IPS-15b (cell line): ENCODE measurements around the gene MRTFB.

ENCODE experiments used
- H3K27me3 ChIP-seq: one replicate; pipeline ENCODE4 v1.6.1; 2013; ENCODE audit warnings: low read length; ENCODE audit not compliant: control insufficient read depth, insufficient read depth
- H3K36me3 ChIP-seq: one replicate; pipeline ENCODE4 v1.6.1; 2013; ENCODE audit warnings: low read length; ENCODE audit not compliant: control insufficient read depth, insufficient read depth
- H3K4me1 ChIP-seq: one replicate; pipeline ENCODE4 v1.6.1; 2013; ENCODE audit warnings: mild to moderate bottlenecking, low read length; ENCODE audit not compliant: control insufficient read depth, insufficient read depth
- H3K4me3 ChIP-seq: one replicate; pipeline ENCODE4 v1.5.1; 2013; ENCODE audit warnings: low read depth, low read length
- H3K9ac ChIP-seq: one replicate; pipeline ENCODE4 v1.6.1; 2013; ENCODE audit warnings: low read depth, mild to moderate bottlenecking, low read length
- H3K9me3 ChIP-seq: one replicate; pipeline ENCODE4 v1.6.1; 2013; ENCODE audit warnings: mild to moderate bottlenecking, low read length; ENCODE audit not compliant: control insufficient read depth, insufficient read depth

The MRTFB gene

DNA sequence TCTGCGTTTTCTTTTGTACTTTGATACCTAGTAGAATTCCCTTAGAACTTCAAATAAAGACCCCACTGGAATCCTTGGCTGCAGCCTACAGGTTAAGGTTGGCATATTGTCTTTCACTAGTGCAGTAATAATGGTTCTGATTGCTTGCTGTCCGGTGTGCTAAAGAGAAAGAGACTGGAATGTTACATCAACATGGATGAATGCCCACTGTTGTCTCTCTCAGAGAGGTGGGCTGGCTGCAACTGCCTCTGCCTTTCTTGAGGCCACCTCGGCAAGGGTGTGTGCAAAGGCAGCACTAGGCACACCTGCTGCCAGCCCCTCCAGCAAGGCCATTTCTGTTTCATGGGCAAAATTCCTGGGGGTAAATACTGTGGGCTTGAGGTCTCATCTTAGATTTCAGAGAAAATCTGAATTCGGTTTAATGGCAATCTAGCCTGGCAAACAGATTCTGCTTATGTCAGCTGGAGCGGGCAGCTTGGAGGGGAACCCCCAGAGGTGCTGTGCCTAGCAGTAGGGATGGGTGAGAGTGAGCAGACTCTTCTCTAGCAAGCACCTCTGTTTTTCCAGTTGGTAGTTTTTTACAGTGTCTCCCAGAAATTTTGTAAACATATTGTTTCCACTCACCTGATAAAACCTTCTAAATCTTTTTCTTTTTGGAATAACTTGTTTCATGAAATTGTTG lies 54.0 kb downstream of the MRTFB start:
- no peaks in the 10 kb centered on the region for H3K9me3 ChIP-seq
- peaks cover 3% of the 10 kb centered on the region for H3K4me1 ChIP-seq
- H3K27me3 ChIP-seq = no peaks in the 10 kb centered on the region
- no peak overlapping the region for H3K4me3 ChIP-seq
- no peak overlapping the region for H3K9ac ChIP-seq
- no peaks in the 10 kb centered on the region for H3K36me3 ChIP-seq

DNA sequence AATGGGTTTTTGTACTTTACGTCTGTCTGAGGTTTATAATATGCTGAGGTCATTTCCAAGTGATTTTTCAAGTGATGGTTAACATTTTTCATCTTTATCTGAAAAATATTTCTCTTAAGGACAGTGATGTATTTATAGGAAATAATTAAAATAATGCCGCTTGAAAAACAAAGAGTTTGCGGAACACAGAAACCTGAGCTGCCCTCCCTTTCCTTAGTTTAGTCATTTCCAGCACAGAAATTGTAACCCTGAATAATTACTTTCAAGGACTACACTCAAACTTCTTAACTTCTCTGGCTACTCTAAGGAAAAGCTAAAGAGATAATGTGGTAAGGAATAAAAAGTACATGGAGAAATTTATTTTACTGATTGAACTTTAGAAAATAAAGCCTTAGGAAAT lies 54.6 kb downstream of the MRTFB start:
- Histone ChIP-seq H3K9me3 (no peaks in the 10 kb centered on the region), H3K4me3 (no peak overlapping the region), H3K27me3 (no peaks in the 10 kb centered on the region), H3K4me1 (peaks cover 3% of the 10 kb centered on the region), H3K9ac (no peak overlapping the region), H3K36me3 (no peaks in the 10 kb centered on the region)

DNA sequence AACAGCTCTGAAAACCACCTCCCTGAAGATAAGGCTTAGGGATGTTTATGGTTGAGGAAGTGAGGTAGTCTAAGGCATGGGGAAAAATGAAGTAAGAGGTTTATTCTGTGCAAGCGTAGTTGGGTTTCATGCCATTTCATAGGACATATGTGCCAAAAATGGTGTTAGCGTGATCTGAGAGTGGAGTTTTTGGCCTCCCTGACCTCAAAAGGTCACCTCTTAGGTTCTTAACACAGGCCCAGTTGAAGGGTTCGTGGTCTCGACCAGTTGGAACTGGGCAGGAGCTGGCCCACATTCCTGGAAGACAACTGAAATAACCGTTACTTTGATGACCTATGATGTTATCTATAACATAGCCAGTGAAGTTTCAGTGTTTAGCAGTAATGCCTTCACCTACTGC lies 57.0 kb downstream of the MRTFB start:
- no peak overlapping the region for H3K4me3 ChIP-seq
- H3K9me3 ChIP-seq = no peaks in the 10 kb centered on the region
- H3K27me3 ChIP-seq = no peaks in the 10 kb centered on the region
- H3K36me3 ChIP-seq = no peaks in the 10 kb centered on the region
- no peak overlapping the region for H3K9ac ChIP-seq
- peaks cover 3% of the 10 kb centered on the region for H3K4me1 ChIP-seq

DNA sequence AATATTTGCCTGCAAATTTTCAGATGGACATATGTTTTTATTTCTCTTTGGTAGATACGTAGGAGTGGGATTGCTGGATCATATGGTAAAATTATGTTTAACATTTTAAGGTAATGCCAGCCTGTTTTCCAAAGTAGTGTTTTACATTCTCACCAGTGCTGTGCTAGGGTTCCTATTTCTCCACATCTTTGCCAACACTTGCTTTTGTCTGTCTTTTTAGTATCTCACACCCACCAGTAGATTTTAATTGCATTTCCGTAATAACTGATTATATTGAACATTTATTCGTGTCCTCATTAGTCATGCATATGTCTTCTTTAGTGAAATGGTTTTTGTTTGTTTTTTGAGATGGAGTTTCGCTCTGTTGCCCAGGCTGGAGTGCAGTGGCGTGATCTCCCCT lies 58.4 kb downstream of the MRTFB start:
- no peaks in the 10 kb centered on the region for H3K27me3 ChIP-seq
- peaks cover 3% of the 10 kb centered on the region for H3K4me1 ChIP-seq
- H3K36me3 ChIP-seq = no peaks in the 10 kb centered on the region
- H3K9me3 ChIP-seq = no peaks in the 10 kb centered on the region
- no peak overlapping the region for H3K4me3 ChIP-seq
- H3K9ac ChIP-seq = no peak overlapping the region

DNA sequence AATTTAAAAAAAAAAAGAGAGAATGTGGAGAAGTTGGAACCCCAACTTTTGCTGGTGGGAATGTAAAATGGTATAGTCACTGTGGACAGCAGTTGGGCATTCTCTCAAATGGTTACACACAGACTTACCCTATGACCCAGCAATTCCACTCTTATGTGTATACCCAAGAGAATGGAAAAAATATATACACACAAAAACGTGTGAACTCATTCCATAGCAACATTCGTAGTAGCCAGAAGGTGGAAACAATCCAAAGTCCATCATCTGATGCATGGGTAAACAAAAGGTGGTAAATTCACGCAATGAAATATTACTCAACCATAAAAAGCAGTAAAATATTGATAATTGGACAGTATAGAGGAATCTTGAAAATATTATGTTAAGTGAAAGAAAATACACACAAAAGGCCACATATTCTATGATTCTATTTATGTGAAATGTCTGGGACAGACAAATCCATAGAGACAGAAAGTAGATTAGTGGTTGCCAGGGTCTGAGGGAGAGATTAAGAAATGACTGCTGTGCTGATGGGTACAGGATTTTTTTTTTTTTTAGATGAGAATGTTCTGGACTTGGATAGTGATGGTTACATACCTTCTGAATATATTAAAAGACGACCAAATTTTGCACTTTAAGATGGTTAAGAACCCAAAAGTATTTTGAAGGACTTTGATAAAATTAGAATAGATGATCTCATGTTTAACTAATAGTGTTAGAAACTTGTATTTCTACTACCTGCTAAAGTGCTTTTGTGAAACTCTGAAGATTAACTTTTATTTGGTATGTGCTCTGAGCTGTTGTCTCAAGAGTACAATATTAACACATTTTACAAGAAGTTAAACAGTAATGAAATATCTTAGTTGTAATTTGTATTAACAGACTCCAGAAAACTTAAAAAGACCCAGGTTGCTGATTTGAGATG lies 60.9 kb downstream of the MRTFB start:
- no peaks in the 10 kb centered on the region for H3K4me1 ChIP-seq
- no peak overlapping the region for H3K9ac ChIP-seq
- no peaks in the 10 kb centered on the region for H3K27me3 ChIP-seq
- no peaks in the 10 kb centered on the region for H3K9me3 ChIP-seq
- H3K36me3 ChIP-seq = no peaks in the 10 kb centered on the region
- no peak overlapping the region for H3K4me3 ChIP-seq

DNA sequence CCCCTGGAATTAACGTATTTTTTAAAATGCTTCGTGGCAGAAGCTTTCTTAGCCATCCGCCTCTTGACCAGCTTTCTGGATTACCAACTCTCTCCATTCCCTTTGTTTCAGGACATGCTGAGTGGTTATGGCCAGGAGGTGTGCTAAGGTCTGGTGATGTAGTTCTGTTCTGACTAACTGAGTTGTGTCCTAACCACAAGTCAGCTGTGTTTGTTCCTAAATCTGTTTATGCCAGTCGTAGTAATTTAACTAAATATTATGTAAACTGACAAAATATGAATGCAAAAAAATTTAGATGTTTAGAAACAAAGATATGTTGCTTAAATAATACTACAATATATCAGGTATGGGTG lies 61.6 kb downstream of the MRTFB start:
- H3K9me3 ChIP-seq = no peaks in the 10 kb centered on the region
- no peak overlapping the region for H3K4me3 ChIP-seq
- no peaks in the 10 kb centered on the region for H3K4me1 ChIP-seq
- H3K27me3 ChIP-seq = no peaks in the 10 kb centered on the region
- H3K9ac ChIP-seq = no peak overlapping the region
- H3K36me3 ChIP-seq = no peaks in the 10 kb centered on the region

DNA sequence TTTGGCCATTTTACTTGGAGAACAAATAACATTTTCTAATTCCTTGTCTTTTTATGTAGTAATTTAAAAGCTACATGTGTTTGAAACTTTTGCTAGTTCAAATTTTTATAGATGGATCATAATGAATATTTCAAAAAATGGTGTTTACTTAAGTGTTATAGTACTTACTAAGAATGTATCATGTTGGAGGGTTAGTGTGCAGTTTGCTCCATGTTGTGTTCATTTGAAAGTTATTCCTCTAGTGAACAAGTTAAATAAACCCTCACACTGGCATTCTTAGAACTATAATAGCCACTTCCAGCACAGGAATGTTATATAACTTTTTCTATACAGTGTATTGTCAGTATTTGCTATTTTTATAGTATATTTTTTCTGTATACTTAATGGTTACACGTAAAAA lies 62.8 kb downstream of the MRTFB start:
- Histone ChIP-seq H3K36me3 (no peaks in the 10 kb centered on the region), H3K27me3 (no peaks in the 10 kb centered on the region), H3K9me3 (no peaks in the 10 kb centered on the region), H3K4me3 (no peak overlapping the region), H3K4me1 (no peaks in the 10 kb centered on the region), H3K9ac (no peak overlapping the region)

DNA sequence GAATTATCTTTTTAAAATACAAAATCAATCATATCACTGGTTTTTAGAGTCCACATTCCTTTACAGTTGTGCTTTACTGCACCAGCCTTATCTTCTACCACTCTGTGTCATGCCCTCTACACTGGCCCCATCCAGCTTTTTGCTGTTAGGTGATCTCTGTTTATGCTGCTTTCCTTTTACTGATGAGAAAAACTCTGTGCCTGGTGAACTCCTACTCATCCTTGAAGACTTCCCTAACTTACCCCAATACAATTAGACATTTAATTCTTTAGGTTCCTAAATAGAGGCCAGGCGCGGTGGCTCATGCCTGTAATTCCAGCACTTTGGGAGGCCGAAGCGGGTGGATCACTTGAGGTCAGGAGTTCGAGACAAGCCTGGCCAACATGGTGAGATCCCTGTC lies 64.6 kb downstream of the MRTFB start:
- Histone ChIP-seq H3K27me3 (no peaks in the 10 kb centered on the region), H3K36me3 (no peaks in the 10 kb centered on the region), H3K4me1 (no peaks in the 10 kb centered on the region), H3K4me3 (no peak overlapping the region), H3K9ac (no peak overlapping the region), H3K9me3 (no peaks in the 10 kb centered on the region)

DNA sequence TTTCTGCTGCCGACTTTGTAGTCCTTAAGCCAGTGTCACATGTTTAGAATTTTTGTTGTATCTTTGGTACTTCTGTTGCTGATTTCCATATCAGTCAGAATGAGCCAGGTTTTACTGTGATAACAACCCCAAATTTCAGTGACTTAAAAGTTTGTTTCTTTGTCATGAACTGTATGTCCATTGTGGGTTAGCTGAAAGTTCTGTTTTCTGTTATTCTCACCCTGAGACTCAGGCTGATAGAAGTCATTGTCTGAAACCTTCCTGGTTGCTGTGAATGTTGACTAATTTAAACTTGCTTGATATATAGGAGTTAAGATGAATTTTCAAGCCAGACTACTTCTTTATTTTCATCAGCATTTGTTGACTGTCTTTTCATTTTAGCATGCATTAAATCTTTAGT lies 68.8 kb downstream of the MRTFB start:
- Histone ChIP-seq H3K4me1 (no peaks in the 10 kb centered on the region), H3K9ac (no peak overlapping the region), H3K27me3 (no peaks in the 10 kb centered on the region), H3K4me3 (no peak overlapping the region), H3K9me3 (no peaks in the 10 kb centered on the region), H3K36me3 (no peaks in the 10 kb centered on the region)

DNA sequence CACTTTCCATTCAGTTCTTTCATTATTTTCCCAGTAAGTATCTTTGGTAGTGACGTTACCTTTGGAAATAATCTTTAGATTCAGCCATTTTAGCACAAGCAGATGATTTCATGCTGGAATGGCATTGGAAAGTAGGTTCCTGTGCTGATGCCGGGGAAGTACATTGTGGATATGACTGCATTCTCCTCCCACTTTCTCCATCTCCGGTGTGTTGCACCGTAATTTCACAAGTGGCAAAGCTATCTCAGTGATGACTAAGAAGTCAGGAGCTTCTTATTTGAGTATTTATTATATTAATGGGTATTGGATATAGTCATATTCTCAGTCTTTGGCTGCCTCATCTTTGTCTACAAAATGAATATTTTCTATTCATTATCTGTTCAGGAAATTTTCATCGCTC lies 69.8 kb downstream of the MRTFB start:
- no peaks in the 10 kb centered on the region for H3K9me3 ChIP-seq
- no peaks in the 10 kb centered on the region for H3K27me3 ChIP-seq
- no peaks in the 10 kb centered on the region for H3K4me1 ChIP-seq

DNA sequence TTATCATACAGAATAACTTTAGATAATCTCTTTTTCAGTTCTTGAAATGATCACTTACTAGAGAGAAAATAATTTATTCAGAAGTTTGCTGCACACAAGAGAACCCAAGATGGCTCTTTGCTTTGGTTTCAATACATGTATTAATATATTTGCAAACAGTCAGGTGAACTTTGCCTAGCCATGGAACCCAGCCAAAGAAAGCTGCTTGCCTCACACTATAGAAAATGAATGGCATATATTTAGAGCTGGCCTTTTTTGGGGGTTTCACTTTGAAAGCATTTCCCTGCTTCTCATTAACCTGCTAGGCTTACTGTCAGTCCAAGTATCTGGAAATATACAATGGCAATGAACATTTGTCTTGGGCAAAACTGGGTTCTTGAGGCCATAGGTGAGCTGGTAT lies 75.3 kb downstream of the MRTFB start:
- Histone ChIP-seq H3K4me3 (no peak overlapping the region), H3K27me3 (no peaks in the 10 kb centered on the region), H3K9me3 (no peaks in the 10 kb centered on the region), H3K9ac (no peak overlapping the region), H3K36me3 (no peaks in the 10 kb centered on the region), H3K4me1 (no peaks in the 10 kb centered on the region)

More for the DNA sequence above, 69.8 kb downstream of the MRTFB start:
- Histone ChIP-seq H3K36me3 (no peaks in the 10 kb centered on the region), H3K9ac (no peak overlapping the region), H3K4me3 (no peak overlapping the region)

DNA sequence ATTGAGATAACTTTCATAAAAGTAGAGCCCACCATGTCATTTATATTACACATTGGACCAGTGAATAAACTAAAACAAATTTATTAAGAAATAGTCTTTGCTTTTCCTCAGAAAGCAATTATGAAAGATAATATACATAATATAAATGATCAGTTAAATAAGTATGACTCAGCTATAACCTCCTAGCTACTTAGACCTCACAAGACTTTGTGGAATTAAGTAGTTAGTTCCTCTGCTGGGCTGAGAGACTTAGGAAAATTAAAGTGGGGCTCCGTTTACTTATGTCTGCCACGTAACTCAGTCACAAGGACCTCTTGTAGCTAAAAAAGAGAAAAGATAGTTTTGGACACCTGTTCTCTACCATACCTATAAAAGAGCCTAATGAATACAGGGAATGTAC lies 76.9 kb downstream of the MRTFB start:
- Histone ChIP-seq H3K4me3 (no peak overlapping the region), H3K4me1 (no peaks in the 10 kb centered on the region), H3K36me3 (no peaks in the 10 kb centered on the region), H3K9ac (no peak overlapping the region), H3K27me3 (no peaks in the 10 kb centered on the region), H3K9me3 (no peaks in the 10 kb centered on the region)
